T-helper 22 cell (primary cell): Measurements from ENCODE around the gene MAPK9.
A peak's percentile ranks its signal among the peaks of the same experiment; 100 is the strongest.

ENCODE experiments used
- DNase-seq: peaks from one replicate; pipeline ENCODE4 v3.0.0-alpha.2; 2020; ENCODE audit warnings: low read depth

MAPK9 gene

GRCh38 chr5:180291943-180292831 lies at the start of gene MAPK9:
Gene MAPK9 (minus strand): TSS chr5:180292083. CDS start chr5:180280561, 11,522 bp downstream.
- DNase-seq: peak; percentile 78

DNA sequence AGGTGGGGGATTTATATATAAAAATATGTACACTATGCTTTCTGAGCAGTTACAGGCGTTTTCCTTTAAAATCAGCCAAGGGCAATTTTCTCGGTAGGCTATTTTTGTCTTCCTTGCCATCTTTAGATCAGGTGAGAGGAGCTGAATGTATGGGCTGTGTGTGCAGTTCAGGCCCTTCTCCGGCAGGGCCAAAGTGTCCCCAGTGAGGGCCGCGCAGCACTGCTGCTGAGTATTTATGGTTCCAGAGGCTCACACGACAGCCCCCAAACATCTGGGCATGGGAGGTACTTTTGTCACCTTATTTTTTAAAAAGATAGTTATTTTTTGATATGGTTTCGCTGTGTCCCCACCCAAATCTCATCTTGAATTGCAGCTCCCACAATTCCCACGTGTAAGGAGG lies 49.7 kb upstream of the MAPK9 start:
- DNase-seq: no peak

DNA sequence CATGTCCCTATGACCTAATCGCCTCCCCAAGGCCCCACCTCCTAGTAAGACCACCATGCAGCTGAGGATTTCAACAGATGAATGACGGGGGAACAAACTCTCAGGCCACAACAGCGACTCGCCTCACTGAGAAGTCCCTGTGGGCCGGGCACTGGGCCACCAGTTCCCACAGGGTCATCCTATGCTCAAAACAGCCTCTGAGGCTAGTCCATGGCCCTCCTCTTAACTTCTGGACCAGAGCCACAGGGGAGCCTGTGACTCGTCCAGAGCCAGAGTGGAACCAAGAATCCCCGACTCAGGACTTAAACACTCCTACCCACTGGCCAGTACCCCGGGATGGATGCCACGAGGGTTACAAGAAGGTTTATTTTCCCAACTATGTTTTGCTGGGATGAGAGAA lies 49.0 kb upstream of the MAPK9 start:
- no peak for DNase-seq

DNA sequence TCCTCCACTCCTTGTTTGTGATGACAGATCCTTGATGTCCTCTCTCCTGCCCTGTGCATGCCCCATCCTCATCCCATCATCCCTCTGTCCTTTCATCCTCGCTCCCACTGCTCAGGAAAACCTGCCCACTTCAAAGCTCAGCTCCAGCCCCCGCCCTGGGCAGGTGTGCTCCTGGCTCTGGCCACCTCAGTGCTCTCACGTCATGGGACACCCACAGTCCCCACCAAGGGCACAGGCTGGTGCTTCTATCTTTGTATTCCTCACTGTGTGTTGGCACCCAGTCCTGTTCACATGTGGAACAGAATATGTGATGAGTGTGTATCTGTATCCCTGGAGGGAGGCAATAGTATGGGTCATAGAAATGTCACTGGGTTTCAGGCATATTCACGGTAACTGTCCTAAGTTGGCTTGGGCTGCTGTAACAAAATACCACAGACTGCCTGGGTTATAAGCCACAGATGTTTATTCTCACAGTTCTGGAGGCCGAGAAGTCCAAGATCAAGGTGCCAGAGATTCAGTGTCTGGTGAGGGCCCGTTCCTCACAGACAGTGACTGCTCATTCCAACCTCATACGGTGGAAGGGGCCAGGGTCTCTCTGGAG lies 47.8 kb upstream of the MAPK9 start:
- no peak for DNase-seq

DNA sequence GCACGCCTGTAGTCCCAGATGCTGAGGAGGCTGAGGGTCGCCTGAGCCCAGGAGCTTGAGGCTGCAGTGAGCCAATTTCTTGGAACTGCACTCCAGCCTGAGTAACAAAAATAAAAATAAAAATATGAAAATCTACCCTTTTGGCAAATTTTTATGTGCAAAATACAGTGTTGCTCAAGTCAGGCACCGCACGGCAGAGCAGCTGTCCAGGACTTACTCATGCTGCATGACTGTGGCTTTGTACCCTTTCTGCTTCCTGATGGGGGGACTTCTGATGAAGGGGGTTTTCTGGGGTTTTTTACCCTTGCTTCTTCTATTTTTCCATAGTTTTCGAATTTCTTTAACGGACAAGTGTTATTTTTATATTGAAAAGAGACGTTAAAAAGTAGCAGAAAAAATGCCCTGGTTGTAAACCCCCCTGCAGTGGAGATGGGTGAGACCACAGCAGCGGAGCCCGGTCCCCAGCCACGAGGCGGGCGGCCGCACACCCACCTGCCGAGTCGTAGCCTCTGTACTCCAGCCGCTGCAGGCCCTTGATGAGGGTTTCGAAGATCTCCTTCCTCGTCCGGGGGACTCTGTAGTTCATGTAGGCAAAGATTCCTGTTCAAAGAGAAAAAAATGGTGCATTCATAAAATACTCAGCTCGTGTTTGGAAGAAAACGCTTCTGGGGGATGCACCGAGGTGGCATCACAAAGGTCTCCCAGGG lies 46.3 kb upstream of the MAPK9 start:
- DNase-seq: no peak

GRCh38 chr5:180336234-180337020 lies 44.5 kb upstream of the MAPK9 start:
- DNase-seq: no peak

- no peak for DNase-seq
These were observed 43.8 kb upstream of the MAPK9 start for GRCh38 chr5:180335614-180336233.

DNA sequence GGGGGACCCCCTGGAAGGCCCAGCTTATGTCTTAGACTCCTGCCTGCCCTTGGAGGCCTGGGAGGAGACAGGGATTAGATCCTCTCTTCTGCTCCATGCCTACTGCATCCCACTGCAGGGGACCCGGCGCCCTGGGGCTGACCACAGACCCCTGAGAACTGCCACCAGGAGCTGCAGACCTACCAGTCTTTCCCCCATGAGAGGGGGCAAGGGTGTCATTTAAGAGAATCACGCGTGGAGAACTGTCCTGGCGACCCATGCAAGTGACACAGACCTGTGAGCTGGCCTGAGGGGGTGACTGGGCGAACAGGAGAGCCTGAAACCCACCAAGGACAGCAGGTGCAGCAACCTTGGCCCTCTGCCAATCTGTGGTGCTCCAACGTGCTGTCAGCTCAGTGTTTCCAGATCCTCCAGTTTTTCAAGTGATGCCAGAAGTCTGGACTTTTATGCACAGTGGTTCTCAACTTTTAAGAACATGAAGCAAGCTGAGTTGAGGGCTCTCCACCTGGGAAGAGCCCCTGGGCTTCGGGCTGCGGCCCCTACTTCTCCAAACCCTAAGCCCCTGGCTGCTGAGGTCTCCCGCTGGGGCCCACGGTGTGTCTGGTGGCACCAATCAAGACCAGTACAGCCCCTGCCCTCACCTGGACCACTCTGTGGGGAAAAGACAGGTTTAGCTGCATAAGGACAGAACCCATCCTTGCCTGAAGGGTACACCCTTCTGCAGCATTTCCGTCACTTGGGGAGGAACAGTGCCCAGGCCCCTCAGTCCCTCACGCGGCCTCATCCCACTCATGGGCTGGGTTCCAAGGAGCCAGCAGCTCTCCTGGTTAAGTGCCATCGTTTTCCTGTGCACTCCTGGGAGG lies 43.1 kb upstream of the MAPK9 start:
- DNase-seq: no peak

DNA sequence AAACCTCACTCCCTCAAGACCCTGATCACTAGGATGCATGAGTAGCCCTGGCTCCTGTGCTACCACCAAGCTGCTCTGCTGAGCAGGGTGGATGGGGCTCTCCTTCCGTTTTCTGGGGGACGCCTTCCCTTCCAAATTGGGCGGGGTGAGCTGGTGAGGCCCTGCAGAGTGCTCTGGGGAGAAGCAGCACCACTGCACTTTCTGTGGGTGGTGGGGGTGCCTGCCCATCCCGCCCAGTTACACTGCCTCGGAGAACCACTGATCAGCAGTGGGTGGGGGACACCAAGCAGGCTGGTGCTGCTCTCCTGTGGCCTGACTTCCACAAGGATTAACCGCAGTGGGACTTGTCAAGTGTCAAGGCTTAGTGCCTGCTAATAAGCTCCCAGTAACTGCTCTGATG lies 42.3 kb upstream of the MAPK9 start:
- no peak for DNase-seq

DNA sequence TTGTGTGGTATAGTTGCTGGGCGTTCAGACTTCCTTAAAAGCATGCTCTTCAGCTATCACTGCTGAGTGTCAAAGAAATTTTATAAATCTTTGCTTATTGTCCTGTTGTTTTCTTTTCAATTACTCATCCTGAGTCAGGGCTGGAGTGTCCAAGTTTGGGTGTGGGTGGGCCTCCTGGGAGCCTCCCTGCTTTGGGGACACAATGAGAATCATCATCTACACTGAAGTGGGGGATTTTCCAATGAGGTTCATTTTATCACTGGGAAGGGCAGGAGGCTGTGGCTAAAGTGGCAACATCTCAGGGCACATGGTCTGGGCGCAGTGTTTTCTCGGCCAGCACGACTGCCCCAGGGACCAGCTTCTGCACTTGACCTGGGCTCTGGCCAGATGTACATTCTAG lies 41.8 kb upstream of the MAPK9 start:
- no peak for DNase-seq

- DNase-seq: no peak
These were observed 41.0 kb upstream of the MAPK9 start for GRCh38 chr5:180332861-180333260.

- no peak for DNase-seq
These were observed 40.2 kb upstream of the MAPK9 start for GRCh38 chr5:180332051-180332517.

- DNase-seq: no peak
These were observed 39.7 kb upstream of the MAPK9 start for GRCh38 chr5:180331647-180331950.

DNA sequence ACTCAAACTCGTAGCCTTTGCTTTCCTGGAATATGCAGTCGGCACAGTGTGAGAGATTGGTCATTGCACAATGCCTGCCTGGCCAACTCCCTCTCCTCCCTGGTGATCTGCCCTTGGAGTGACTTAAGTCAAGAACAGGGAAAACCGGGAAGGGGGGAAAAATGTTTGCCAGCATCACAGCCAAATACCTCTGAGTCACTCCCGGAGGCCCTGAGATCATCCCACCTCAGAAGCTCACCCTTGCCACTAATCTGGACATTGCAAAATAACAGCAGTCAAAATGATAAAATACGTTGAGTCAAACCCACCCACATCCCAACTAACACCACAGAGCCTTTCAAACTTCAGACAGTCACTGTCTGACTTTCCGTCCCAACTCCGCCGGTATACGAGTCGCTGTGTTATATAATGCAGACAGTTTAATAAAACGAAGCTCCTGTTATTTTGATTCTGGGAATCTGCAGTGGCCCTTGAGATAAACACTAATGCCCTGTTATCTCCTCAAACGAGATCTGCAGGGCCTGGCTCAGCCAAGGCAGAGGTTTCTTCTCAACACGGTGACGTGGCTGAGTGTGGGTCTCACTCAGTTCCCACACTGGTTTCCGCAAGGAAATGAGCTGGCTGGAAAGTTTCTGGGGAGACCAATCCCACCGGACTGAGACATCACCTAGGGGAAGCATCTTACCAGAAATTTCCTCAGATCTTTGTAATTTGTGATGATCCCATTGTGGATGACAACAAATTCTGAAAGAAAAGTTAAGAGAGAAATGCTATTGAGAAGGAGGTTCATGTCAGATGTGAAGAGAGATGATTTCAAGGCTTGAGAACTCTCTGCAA lies 39.1 kb upstream of the MAPK9 start:
- no peak for DNase-seq

GRCh38 chr5:180330270-180330648 lies 38.4 kb upstream of the MAPK9 start:
- DNase-seq: no peak

DNA sequence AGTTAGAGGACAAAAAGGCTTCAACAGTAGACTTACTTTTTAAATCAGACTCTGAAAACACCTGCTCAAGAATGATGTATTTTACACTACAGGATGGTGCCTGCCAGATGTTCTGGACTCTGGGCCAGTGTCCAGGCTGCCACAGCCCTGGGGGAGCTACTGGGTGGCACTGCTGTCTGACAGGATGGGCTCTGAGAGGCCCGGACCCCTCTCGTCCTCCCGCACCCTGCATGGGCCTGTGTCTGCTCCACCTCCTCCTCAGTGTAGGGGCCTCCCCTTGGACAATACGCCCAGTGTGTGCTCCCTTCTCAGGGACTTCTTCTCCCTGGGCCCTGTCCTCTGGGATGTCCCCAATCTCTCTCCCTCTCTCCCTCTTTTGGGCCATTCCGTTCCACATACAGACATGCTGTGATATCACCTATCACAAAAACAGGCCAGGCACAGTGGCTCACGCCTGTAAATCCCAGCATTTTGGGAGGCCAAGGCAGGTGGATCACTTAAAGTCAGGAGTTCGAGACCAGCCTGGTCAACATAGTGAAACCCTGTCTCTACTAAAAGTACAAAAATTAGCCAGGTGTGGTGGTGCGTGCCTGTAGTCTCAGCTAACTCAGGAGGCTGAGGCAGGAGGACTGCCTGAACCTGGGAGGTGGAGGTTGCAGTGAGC lies 37.9 kb upstream of the MAPK9 start:
- no peak for DNase-seq

GRCh38 chr5:180329138-180329435 lies 37.2 kb upstream of the MAPK9 start:
- DNase-seq: no peak

DNA sequence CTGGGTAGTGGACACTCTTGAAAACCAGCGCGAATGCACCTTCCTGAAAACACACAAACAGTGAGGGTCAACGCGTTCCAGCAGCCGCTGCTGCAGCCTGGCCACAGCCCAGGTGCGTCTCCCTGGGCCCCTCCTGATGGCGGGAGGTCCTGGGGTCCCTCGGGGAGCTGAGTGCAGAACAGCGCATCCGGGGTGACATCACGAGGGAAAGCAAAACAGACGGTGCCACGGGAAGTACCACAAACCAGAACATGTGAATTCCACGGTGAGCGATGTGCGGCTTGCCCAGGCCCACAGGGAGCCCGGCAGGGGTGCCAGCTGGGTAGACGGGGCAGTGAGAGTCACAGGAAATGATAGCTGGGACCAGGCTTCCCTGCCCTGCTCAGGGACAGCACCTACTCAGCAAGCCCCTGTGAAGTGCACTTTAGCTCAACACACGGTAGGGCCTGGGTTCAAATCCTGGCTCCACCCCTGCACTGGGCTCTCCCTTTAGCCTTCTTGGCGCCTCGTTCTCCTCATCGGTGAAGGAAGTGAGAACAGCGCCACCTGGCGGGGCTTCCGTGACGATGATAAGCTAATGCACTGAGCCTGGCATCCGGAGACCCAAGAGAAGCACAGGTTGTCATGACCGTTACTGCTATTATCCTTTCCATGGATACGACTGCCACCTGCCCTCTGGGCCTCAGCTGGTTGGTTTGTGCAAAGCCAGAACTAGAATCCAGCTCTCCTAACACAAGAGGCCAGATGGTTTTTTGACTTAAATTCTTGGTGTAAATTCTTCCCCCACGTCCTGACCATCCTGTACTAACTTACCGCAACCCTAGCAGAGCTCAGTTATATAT lies 36.6 kb upstream of the MAPK9 start:
- DNase-seq: peak; percentile 56
